Right renal cortex interstitium (tissue), 3 donors: ENCODE results near the gene OTOGL. TPM values are rescaled to one million over a fixed set of nuclear protein-coding genes. Genes with fewer than 3 reads are reported as not detected.
"Not testable (repeated sequence)": the region's sequence is repeated elsewhere in the genome, so short reads cannot be mapped to it uniquely, and the experiment has no call there.

ENCODE experiments used
- DNase-seq, 3 donors: peaks; one replicate each; pipeline ENCODE4 v3.0.0-alpha.2; 2013; ENCODE audit warnings: low read depth in 3 of 3, low spot score in 2 of 3
- polyA plus RNA-seq, 3 donors: library from polyadenylated mRNA; unstranded; fragments of 120-200 nt; gene quantifications; one replicate each; pipeline ENCODE4 v1.2.1, GENCODE V29; 2013; ENCODE audit not compliant: insufficient read length in 3 of 3

Gene OTOGL
- polyA plus RNA-seq: 1 to 10 TPM in 1 of 3 donors, under 1 TPM in 2; 0.83 to 1.0 (median 0.92) TPM

- no peak for DNase-seq
These were observed at the start of gene OTOGL for GRCh38 chr12:80099259-80099658. Gene OTOGL, plus strand, starts transcription at chr12:80099537. Its CDS starts 109,895 bp downstream, at chr12:80209432.

GRCh38 chr12:80050236-80050635, 49.1 kb upstream of the OTOGL start:
- no peak for DNase-seq

GRCh38 chr12:80053051-80053790, 46.1 kb upstream of the OTOGL start:
- DNase-seq: no peak

- DNase-seq: no peak
These were observed 43.1 kb upstream of the OTOGL start for GRCh38 chr12:80056232-80056631.

- DNase-seq: peak in 1 of 3 donors; percentile 12
These were observed 42.5 kb upstream of the OTOGL start for GRCh38 chr12:80056845-80057244.

GRCh38 chr12:80058586-80058985, 40.8 kb upstream of the OTOGL start:
- DNase-seq: no peak

GRCh38 chr12:80059102-80059501, 40.2 kb upstream of the OTOGL start:
- no peak for DNase-seq

- no peak for DNase-seq
These were observed 39.5 kb upstream of the OTOGL start for GRCh38 chr12:80059875-80060274.

- DNase-seq: no peak
These were observed 35.1 kb upstream of the OTOGL start for GRCh38 chr12:80064269-80064668.

GRCh38 chr12:80064951-80065350, 34.4 kb upstream of the OTOGL start:
- DNase-seq: no peak

- no peak for DNase-seq
These were observed 31.2 kb upstream of the OTOGL start for GRCh38 chr12:80068173-80068572.

- DNase-seq: not testable (repeated sequence)
These were observed 15.3 kb upstream of the OTOGL start for GRCh38 chr12:80083892-80084614.

- no peak for DNase-seq
These were observed 13.3 kb upstream of the OTOGL start for GRCh38 chr12:80086025-80086424.

- no peak for DNase-seq
These were observed 11.7 kb upstream of the OTOGL start for GRCh38 chr12:80087486-80088213.

GRCh38 chr12:80100591-80100990, 1.3 kb downstream of the OTOGL start:
- DNase-seq: no peak

- DNase-seq: no peak
These were observed 1.8 kb downstream of the OTOGL start for GRCh38 chr12:80101126-80101525.

- DNase-seq: no peak
These were observed 7.9 kb downstream of the OTOGL start for GRCh38 chr12:80107221-80107620.

- DNase-seq: no peak
These were observed 17.4 kb downstream of the OTOGL start for GRCh38 chr12:80116735-80117134.

- no peak for DNase-seq
These were observed 19.4 kb downstream of the OTOGL start for GRCh38 chr12:80118565-80119324.

- no peak for DNase-seq
These were observed 21.7 kb downstream of the OTOGL start for GRCh38 chr12:80120994-80121393.

GRCh38 chr12:80121661-80122060, 22.3 kb downstream of the OTOGL start:
- no peak for DNase-seq
